Dermis microvascular lymphatic vessel endothelial cell (primary cell): Measurements from ENCODE around the gene BDH1. TPM values are rescaled to one million over a fixed set of nuclear protein-coding genes. Genes with fewer than 3 reads are reported as not detected.

Experiments used
- DNase-seq, 2 donors: peaks; one replicate each; pipeline versions ENCODE4 v3.0.0 to v3.0.0-alpha.2; 2010; ENCODE audit warnings: low read depth in 2 of 2
- total RNA-seq: library from RNA; depleted of rRNA; stranded (reverse); fragments of >200 nt; gene quantifications from 2 replicates; pipeline ENCODE4 v1.2.1, GENCODE V29; 2014

Gene BDH1
- total RNA-seq, 1 donor from 2014 or later: 3.1 TPM

DNA sequence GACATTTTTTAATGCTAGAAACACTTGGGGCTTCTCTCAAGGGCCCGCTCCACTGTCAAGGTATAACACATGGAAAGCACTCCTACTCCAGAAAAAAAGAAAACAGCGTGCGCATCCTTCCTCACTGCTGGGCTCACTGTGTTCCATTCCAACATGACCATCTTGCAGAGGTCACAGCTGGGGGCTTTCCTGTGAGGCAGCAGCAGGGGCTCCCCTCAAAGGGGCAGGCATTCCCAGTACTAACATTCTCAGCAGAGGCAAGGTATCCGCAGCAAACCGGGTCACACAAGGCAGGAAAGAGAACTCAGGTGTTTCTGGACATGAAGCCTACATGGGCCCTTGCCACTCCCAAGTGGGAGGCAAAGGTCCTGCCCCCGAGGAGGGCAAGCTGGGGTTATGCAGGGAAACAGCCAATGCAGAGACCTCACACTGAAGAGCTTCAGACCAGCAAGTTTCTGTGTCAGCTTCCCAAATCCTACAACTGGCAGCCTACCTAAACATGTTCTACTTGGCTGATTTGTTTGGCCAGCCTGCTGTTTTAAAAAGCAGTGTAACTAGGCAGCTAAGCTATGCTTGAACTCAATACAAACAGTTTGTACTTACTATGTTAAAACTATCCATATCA, 6.4 kb downstream of the BDH1 start:
- DNase-seq: no peak

DNA sequence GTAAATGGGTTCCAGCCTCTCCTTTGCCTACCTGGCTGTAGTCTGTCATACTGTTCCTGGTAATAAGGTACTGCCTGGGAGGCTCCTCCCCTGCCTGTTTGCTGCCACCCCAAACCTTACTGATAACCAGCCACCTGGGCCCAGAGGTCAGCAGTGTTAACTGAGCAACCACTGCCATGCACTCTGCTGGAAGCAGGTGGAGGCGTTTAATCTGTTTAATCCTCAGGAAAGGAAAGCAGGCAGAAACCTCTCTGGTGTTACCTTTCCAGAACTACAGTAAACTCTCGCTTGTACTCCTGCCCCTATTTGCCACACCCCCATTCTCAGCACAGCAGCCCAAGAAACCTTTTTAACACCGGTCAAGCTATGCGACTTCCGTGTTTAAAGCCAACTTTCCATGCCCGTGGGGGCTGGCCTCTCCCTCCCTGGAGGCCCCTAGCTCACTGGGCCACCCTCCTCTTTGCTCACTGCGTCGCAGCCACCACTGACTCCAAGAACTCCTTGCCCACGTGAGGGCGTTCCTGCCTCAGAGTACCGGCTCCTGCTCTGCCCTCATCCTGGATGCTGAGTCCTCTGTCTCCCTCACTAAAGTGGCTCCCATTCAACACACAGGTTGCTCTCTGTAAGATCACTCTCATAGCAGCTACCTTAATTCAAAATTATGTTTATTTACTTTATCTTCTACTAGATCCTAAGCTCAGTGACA, 8.3 kb downstream of the BDH1 start:
- DNase-seq: no peak

DNA sequence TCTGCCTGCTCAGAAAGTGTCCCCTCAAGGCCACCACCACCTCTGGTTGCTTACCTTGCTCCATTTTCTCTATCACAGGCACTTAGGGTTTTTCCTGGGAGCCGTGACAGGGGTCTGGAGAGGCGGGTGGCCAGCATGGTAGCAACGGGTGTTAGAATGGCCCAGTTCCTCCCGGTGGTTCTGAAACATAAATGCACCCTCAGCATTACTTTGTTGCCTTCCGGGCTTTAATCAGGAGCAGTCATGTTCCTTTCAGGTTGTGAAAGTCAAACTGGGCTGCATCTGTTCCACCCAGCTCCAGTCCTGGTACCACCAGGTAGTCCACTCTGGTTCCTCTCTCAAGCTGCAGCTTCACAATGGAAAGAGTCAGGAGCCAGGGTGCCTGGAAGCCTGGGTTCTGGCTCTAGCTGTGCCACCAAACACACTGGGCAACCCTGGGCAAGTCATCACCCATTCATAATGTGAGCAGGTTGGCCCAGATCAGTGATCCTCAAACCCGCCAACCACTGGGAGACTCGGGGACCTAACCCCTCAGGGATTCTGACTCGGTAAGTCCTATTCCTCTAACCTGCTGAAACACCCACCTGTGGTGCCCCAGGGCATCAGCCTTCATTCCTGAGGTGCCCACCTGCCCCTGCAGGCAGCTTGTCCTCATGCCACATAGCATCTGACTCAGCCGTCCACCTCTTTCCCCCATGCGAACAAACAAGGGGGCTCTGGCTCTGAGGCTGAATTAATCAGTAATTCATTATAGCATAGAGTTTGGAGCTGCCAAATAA, 9.3 kb downstream of the BDH1 start:
- DNase-seq: no peak

DNA sequence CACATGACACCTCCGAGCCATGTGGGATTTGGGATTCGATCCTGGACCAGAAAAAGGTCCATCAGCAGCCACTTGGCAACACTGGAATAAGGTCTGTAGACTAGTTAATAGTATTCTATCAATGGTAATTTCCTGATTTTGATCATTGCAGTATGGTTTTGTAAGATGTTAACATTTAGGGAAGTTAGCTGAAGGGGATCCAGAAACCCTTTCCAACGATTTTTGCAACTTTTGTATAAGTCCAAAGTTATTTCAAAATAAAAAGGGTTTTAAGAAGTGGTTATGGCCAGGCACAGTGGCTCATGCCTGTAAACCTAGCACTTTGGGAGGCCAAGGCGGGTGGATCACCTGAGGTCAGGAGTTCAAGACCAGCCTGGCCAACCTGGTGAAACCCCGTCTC, 10.2 kb downstream of the BDH1 start:
- DNase-seq: no peak

DNA sequence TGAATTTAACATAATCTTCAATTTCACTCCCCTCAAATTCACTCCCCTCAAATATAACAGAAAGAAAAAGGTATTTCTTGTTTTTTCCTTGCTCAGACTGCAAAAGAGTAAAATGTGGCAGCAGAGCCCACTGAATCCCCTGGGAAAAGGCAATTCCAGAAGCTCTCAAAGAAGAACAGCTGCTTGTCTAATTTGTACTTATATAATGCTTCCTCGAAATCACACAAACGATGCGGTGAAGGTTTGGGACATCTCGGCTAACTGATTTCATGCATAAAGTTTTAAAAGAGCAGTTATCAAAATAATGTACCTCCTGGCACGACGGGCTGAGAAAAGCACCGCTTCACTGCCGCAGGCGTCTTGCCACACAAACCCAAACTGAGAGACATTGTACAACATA, 10.7 kb downstream of the BDH1 start:
- no peak for DNase-seq

DNA sequence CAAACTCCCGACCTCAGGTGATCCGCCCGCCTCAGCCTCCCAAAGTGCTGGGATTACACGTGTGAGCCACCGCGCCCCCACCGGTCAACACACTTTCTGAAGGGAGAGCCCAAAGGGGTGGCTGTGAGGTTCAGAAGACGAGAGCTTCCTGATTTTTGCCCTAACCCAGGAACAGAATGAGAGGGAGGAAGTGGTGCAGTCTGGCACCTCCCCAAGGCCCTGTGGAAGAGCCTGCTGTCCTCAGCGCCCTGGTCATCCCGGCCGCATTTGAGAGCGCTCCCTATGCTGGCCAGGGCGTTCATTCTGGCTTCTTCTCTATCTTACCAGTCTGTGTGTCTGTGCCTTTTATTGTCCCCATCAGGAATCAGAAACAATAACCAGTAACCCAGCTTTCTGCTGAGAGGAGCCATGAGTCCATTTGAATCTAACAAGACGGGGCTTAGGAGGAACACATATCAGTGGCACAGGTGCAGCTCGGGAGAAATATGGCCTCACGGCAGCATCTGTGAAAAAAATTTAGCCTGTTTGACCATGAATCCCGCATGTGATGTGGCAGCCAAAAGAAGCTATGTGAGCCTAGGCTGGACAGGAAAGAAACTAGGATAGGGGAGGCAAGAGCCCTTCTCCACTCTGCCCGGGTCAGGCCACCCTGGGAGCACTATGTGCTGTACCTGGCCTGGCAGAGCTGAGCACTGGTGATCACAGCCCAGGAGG, 12.9 kb downstream of the BDH1 start:
- no peak for DNase-seq

DNA sequence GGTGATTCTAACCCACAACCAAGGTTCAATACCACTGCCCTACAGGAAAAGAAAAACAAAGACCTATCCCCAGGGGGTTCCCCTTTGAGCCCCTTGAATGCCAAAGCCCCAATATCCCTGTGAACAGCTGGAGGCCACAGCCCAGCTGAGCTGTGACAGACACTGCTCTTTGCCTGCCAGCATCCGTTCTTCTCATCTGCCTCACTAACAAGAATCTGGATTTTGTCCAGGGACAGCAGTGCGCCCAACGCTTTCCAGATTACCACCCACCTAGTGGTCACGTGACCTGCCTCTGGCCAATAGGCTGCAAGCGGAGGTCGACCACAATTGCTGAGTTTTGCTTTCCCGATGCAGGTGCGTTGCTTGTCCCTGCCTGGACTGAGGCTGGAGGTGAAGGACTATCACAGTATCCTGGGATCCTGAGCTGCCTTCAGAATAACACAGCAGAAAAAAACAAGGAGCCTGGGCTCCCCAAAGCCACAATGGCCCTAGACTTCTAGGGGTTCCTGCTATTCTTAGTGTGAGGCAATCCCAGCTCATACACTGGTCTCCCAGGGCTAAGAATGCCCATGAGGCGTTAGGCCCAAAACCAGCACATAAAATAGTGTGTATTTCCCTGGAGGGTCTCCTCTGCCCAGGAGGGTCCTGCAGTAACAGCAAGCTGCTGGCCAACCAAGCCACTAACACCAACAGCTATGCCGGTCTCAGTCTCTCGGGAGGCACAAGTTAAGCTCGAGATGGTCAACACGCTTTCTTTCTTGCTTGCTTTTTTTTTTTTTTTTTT, 13.8 kb downstream of the BDH1 start:
- peak; percentile 76 to 94 for DNase-seq

DNA sequence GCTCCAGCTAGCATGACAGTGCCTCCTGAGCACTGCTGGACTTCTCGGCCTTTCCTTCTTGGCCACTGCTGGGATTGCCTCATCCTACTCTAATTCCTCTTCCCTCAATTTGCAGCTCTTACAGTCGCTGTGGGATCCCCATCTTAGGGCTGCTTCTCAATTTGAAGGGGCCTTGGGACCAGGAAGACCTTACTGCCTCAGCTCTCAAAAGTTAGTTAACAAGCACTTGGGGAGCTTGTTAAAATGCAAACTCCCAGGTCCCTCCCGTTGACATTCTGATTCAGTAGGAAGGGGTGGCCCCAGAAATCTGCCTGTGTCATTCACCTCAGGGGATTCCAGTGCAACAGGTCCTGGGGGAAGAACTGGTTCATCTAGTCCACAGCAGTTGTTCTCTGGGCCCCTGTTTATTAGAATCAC, 14.8 kb downstream of the BDH1 start:
- no peak for DNase-seq

DNA sequence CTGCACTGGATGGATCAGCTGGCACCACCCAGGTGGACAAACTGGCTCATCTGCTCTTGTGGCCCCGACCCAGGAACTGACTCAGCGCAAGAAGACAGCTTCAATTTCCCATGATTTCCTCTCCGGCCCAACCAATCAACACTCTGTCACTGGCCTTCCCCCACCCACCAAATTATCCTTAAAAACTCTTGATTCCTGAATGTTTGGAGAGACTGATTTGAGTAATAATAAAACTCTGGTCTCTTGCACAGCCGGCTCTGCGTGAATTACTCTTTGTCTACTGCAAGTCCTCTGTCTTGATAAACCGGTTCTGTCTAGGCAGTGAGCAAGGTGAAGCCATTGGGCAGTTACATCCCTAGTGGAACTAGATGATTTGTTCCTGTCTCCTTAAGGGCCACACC, 16.1 kb downstream of the BDH1 start:
- no peak for DNase-seq

DNA sequence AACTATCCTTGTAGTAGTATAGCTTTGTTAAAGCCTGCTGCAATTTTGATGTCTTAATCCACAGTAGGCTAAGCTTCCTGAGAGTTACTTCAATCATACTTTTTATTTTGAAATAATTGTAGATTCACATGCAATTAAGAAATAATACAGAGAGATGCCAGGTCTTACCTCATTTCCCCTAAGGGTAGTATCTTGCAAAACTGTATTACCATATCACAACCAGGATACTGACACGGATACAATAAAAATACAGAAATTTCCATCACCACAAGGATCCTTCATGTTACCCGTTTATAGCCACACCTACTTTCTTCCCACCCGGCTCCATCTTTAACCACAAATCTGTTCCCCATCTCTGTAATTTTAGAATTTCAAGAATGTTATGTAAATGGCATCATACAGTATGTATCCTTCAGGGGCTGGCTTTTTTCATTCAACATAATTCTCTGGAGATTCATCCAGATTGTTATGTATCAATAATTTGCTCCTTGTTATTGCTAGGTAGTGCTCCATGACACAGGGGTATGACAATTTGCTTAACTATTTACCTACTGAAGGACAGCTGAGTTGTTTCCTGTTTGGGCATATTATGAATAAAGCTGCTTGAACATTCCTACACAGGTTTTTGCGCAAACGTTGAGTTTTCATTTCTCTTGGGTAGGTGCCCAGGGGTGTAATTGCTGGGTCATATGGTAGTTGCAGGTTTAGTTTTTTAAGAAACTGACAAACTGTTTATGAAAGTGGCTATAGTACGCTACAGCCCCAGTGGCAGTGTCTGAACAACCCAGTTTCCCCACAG, 21.6 kb downstream of the BDH1 start:
- no peak for DNase-seq

DNA sequence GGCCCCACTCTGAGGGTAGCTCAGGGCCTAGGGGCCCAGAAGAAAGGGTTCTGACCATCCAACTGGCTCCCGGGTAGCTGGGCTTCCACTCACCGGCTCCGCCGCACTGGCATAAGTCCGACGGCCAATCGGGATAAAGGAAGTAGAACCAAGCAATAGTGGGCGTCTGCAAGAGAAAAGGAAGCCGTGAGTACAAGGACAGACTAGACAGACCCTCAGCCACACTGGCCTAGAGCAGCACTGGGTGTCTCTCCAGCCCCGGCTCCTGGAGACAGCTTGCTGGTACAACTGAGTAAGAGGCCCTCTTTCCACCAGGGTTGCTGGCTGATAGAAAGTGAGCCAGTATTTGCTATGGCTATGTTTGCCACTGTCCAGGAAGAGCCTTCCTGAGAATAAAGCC, 22.4 kb downstream of the BDH1 start:
- DNase-seq: no peak

DNA sequence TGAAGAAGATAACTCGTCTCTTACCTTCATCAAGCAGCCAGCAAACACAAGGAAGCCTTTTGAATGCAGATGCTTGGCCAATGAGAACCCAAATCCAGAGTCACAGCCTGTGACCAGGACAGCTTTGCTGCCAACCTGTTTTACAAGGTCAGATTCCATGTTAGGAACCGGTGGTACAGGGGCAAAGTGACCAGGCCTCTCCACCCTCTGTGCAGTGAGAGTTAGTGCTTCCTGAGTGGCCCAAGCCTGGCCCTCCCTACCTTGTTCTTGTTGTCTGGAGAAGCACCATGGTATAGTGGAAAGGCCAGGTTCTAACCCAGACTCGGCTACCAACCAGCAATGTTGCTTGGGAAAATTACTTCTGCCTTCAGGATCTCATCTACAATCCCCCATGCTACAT, 23.4 kb downstream of the BDH1 start:
- no peak for DNase-seq

DNA sequence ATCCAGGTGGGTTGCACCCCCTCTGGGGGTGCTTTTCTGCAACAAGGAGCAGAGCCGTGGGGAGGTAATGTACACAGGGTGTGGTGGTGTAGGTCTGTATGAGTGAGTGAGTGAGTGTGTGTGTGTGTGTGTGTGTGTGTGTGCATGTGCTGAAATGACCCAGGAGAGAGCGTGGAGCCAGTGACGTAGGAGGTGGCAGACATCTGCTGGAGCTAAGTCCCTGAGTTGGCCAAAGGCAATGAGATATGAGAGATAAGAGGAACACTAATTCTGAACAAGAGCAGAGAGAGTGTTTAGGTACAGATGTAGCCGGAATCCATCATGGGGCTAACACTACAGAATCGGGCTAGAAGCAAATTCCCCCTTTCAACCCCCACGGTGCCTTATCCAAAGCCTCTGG, 27.6 kb downstream of the BDH1 start:
- DNase-seq: no peak

DNA sequence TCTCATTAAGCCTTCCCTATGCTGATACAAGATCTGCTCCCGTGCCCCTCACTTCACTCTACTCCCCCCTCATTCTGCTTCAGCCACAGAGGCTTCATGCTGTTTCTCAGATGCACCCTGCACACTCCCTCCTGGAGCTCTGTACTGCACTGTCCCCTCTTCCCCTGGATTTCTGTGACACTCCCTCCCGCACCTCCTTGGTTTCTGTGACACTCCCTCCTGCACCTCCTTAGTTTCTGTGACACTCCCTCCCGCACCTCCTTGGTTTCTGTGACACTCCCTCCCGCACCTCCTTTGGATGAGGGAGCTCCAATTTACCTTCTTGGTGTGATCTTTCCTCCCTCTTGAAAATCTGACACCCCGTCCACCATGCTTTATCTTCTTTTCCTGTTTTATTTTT, 28.2 kb downstream of the BDH1 start:
- DNase-seq: no peak

DNA sequence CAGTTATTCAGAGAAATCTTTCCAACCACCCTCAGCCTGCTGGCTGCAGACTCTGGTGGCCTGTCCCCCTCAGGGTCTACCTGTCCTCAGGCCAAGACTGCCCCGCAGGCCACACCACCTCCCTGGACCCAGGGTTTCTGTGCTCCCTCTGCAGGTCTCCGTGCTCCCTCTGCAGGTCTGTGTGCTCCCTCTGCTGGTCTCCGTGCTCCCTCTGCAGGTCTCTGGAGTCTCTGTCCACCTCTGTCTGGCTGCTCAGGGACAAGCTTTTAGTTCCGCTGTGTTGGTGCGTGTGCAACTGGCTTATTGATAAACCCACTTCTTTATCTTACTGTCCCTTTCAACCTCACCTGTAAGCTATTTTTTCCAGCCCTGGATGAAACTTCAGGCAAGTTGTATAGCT, 30.1 kb downstream of the BDH1 start:
- peak in 1 of 2 donors; percentile 39 for DNase-seq

DNA sequence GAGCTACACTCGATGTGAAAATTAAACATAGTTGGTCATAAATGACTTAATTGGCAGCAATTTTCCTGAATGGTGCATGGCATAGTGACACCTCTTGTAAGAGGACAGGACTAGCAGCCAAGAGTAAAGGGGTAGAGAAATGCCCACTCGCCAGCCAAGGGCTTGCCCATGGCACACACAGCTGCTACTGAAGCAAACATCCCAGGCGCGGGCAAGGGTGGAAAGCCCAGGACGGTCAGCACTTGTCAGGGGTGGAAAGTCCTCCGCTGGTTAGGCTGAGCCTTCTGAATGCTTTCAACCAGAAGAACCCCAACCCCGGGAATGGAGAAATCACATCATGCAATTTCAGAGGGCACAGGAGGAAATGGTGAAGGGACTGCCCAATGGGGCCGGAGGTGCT, 31.6 kb downstream of the BDH1 start:
- no peak for DNase-seq

DNA sequence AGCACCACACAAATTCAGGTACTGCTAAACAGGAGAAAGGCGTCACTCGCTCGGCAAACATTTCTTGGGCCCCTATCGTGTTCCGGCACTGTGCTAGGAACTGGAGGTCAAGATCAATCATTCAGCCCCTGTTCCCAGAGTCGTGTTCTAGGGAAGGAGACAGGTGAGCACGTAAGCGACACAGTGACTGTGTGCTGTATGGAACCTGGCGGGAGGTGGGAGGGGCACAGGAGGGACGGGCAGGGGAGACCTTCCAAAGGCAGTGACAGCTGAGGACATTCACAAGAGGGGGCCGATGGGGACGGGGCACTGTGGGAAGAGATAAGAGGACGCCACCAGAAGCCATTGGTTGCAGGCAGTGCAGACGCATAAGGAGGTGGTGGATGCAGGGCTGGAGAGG, 32.2 kb downstream of the BDH1 start:
- no peak for DNase-seq

DNA sequence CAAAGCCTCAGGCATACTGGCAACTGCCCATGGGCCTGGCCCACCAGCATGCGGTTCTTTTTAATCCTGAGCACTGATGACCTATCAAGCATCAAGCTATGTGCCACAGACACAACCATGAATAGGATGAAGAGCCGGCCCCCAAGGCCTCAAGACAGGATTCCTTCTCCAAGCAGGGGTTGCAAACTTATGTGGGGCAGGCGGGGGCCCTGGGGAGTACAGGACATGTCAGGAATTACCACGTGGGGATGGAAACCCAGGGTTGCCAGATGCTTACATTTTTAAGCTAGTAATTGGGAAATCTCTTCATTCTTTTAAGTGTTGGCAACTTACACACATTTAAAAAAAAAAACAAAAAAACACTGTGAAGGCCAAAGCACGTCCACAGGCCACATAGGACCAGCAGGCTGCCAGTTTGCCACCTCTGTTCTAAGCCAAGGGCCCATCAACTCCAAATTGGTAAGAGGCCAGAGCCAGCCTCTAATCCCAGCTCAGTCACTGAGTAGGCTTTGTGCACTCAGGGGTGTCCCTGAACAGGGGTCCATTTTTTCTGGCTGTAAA, 32.8 kb downstream of the BDH1 start:
- no peak for DNase-seq

DNA sequence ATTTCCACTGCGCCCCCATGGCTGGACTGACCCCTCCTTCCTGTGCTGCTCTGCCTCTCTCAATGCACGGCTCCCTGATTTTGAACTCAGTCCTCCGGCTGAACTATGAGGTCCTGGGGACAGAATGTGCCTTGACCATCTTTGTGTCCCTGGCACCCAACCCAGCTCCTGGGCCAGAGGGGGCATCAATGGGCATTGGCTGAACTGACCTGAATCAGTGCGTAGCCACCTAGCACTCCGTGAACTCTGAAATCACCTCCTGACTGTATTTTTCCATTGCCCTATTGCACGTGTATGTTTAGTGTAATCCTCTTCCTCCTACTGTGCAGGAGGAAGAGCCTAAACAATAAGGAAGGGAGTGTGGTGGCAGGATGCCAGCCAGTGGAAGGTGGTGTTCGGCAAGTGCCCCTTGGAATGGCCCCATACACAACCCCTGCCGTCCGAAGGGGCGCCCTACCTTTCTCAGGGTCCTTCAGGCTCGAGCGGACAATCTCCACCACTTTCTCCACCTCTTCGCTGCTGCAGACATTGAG, 33.5 kb downstream of the BDH1 start:
- DNase-seq: peak; percentile 49 to 76
